ENCODE results near the gene CEACAM3. TPM values are rescaled to one million over a fixed set of nuclear protein-coding genes. Genes with fewer than 3 reads are reported as not detected.

The CEACAM3 gene
- total RNA-seq, 6 experiments from 2014 or later, result not detected

DNA sequence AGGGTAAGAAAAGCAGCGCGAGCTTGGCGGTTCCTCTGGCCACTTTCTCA lies 48.4 kb downstream of the CEACAM3 start, which contains the start of gene DMRTC2:
TSS of gene DMRTC2 (plus strand) at position 42 of the 50 bp plus-strand sequence. CDS start 2,387 bp downstream, outside the sequence.
- H3K27me3 Mint-ChIP-seq (ENCODE audit: insufficient read depth), result peaks cover 30% of the 10 kb centered on the region
- peaks cover 5% of the 10 kb centered on the region for H3K9me3 Mint-ChIP-seq
- H3K36me3 Mint-ChIP-seq (ENCODE audit: low read depth), result no peaks in the 10 kb centered on the region
- DNase-seq, result no peak
- TF ChIP-seq, protein P1, sequence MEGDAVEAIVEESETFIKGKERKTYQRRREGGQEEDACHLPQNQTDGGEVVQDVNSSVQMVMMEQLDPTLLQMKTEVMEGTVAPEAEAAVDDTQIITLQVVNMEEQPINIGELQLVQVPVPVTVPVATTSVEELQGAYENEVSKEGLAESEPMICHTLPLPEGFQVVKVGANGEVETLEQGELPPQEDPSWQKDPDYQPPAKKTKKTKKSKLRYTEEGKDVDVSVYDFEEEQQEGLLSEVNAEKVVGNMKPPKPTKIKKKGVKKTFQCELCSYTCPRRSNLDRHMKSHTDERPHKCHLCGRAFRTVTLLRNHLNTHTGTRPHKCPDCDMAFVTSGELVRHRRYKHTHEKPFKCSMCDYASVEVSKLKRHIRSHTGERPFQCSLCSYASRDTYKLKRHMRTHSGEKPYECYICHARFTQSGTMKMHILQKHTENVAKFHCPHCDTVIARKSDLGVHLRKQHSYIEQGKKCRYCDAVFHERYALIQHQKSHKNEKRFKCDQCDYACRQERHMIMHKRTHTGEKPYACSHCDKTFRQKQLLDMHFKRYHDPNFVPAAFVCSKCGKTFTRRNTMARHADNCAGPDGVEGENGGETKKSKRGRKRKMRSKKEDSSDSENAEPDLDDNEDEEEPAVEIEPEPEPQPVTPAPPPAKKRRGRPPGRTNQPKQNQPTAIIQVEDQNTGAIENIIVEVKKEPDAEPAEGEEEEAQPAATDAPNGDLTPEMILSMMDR (IDR thresholded peaks at IDR 0.05), result no peak
- H3K4me1 Mint-ChIP-seq (ENCODE audit: low read depth), result no peaks in the 10 kb centered on the region
- no peak within 1 kb of the TSS for H3K4me3 Mint-ChIP-seq
- H3K27ac Mint-ChIP-seq, result no peak within 1 kb of the TSS

DNA sequence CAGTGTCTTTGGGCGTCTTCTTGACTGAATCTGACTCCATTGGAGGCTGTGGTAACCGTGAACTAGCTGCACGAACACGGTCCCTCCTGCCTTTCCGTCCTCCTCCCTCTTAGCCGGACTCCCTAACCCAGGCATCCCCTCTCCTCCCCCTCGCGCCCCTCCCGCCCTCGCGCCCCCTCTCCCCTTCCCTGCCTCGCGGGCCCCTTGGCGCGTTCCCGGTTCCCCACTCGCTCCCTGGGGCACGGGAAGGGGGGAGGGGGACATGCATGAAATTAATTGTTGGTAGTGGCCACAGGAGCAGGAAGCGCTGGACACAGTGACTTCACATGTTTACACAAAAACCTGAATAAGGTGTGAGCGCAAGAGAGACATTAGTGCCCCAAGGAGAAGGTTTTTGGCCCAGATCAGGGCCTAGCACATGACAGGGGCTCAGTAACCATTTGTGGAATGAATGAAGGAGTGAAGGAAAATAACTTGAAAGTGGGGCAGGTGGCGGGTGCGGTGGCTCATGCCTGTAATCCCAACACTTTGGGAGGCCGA lies 48.7 kb downstream of the CEACAM3 start:
- no peak for DNase-seq
- H3K27me3 Mint-ChIP-seq (ENCODE audit: insufficient read depth), result peaks cover 31% of the 10 kb centered on the region
- peaks cover 5% of the 10 kb centered on the region for H3K9me3 Mint-ChIP-seq
- no peak overlapping the region for H3K27ac Mint-ChIP-seq
- H3K4me3 Mint-ChIP-seq, result no peak overlapping the region
- H3K4me1 Mint-ChIP-seq (ENCODE audit: low read depth), result no peaks in the 10 kb centered on the region
- no peaks in the 10 kb centered on the region for H3K36me3 Mint-ChIP-seq (ENCODE audit: low read depth)
- TF ChIP-seq, protein P1 (IDR thresholded peaks at IDR 0.05), result no peak

- TF ChIP-seq, protein P1 (IDR thresholded peaks at IDR 0.05), result no peak
- H3K9me3 Mint-ChIP-seq, result peaks cover 5% of the 10 kb centered on the region
- no peaks in the 10 kb centered on the region for H3K36me3 Mint-ChIP-seq (ENCODE audit: low read depth)
- no peak overlapping the region for H3K4me3 Mint-ChIP-seq
- peaks cover 40% of the 10 kb centered on the region for H3K27me3 Mint-ChIP-seq (ENCODE audit: insufficient read depth)
- H3K27ac Mint-ChIP-seq, result no peak overlapping the region
- H3K4me1 Mint-ChIP-seq (ENCODE audit: low read depth), result no peaks in the 10 kb centered on the region
- no peak for DNase-seq
Observed at GRCh38 chr19:41847351-41848105, 51.1 kb downstream of the CEACAM3 start.

DNA sequence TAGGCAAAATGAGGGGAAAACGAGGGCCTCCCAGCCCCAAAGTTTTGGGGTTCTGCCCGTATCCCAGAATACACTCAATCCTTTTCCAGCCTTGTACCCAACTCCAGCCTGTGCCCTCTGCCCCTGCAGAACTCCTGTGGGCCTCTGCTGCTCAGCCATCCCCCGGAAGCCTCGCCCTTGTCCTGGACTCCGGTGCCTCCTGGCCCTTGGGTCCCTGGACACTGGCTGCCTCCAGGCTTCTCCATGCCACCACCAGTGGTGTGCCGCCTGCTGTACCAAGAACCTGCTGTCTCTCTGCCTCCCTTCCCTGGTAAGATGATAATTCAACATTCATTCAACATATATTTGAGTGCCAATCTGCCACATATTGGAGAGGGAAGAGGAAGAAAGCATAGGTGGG lies 52.3 kb downstream of the CEACAM3 start:
- Mint-ChIP-seq H3K36me3 (ENCODE audit: low read depth) (no peaks in the 10 kb centered on the region), H3K4me3 (no peak overlapping the region), H3K27me3 (ENCODE audit: insufficient read depth) (peaks cover 48% of the 10 kb centered on the region), H3K9me3 (peaks cover 5% of the 10 kb centered on the region), H3K4me1 (ENCODE audit: low read depth) (no peaks in the 10 kb centered on the region), H3K27ac (no peak overlapping the region)
- DNase-seq, result no peak
- TF ChIP-seq, protein P1 (IDR thresholded peaks at IDR 0.05), result no peak

DNA sequence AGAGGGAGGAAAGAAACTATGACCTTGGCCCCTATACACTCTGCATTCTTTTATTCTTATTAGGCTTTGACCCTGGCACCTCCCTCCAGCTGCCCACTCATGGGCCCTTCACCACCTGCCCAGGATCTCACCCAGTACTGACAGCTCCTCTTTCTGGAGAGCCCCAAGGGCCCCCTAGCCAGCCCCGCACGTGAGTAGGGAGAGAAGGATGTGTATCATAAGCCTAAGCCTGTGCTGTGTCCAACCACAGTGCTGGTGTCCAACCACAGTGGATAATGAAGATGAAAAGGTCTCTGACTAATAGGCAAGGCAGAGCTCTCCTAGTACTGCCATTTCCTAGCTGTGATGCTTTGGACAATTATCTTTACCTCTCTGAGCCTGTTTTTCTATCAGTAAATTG lies 52.7 kb downstream of the CEACAM3 start:
- Mint-ChIP-seq H3K27me3 (ENCODE audit: insufficient read depth) (peaks cover 46% of the 10 kb centered on the region), H3K4me3 (no peak overlapping the region), H3K4me1 (ENCODE audit: low read depth) (no peaks in the 10 kb centered on the region)

More for the DNA sequence above, 52.7 kb downstream of the CEACAM3 start:
- DNase-seq, result no peak
- H3K36me3 Mint-ChIP-seq (ENCODE audit: low read depth), result no peaks in the 10 kb centered on the region
- TF ChIP-seq, protein P1 (IDR thresholded peaks at IDR 0.05), result no peak
- H3K27ac Mint-ChIP-seq, result no peak overlapping the region
- H3K9me3 Mint-ChIP-seq, result peaks cover 4% of the 10 kb centered on the region

Measured in HFFc6 (cell line).